GM04503 (cell line): Measurements from ENCODE around the gene CDC42.
"Not testable (repeated sequence)": the region's sequence is repeated elsewhere in the genome, so short reads cannot be mapped to it uniquely, and the experiment has no call there.

Experiments used
- DNase-seq: peaks from one replicate; pipeline ENCODE4 v3.0.0-alpha.2; 2012; ENCODE audit warnings: low read depth

CDC42 gene

GRCh38 chr1:22052115-22053016, at the start of gene CDC42:
CDC42 (plus strand) TSS chr1:22052709; CDS start chr1:22078479, 25,770 bp downstream.
- peak; percentile 69 for DNase-seq

DNA sequence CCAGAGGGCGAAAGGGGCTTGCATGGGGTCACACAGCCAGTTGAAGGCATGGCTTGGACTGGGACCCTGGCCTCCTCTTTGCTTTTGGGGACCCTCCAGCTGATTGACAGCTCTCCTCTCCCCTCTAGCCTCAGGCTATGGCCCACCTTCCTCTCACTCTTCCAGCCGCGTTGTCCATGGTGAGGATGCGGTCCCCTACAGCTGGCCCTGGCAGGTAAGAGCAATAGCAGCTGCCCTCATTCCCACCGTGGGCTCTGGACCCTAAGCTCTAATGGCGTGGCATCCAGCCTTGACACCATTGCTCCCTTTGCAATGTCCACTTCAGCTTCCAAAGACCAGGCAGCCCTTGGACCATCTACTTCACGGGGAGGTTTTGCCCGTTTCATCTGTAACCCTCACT, 49.6 kb upstream of the CDC42 start:
- DNase-seq, result not testable (repeated sequence)

GRCh38 chr1:22003959-22004358, 48.5 kb upstream of the CDC42 start:
- DNase-seq, result not testable (repeated sequence)

GRCh38 chr1:22005261-22006149, 47.0 kb upstream of the CDC42 start:
- DNase-seq, result not testable (repeated sequence)

DNA sequence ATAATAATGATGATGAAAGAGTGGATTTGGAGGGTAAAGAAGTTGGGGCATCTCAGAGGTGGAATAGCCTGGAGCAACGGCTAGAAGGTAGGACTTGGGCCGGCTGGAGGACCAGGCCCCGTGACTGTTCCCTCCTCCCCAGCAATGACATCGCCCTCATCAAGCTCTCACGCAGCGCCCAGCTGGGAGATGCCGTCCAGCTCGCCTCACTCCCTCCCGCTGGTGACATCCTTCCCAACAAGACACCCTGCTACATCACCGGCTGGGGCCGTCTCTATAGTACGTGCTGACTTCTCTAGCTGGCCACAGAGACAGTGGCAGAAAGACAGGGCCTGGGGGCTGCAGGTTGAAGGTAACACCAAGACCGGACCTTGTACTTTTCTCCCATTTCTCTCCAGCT, 45.8 kb upstream of the CDC42 start:
- not testable (repeated sequence) for DNase-seq

DNA sequence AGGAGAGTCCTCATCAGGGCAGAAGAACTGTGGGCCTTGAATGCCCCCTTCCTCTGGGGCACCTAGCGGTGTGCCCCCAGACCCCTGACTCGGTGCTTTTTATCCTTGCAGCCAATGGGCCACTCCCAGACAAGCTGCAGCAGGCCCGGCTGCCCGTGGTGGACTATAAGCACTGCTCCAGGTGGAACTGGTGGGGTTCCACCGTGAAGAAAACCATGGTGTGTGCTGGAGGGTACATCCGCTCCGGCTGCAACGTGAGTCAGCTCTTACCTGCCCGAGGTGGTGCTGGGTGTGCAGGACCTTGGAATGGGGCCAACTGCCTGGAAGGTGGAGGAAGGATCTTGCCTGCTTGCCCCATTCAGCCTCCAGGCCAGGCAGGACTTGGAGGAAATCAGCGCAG, 45.2 kb upstream of the CDC42 start:
- not testable (repeated sequence) for DNase-seq

- not testable (repeated sequence) for DNase-seq
Measured at GRCh38 chr1:22009566-22009965, 42.9 kb upstream of the CDC42 start.

DNA sequence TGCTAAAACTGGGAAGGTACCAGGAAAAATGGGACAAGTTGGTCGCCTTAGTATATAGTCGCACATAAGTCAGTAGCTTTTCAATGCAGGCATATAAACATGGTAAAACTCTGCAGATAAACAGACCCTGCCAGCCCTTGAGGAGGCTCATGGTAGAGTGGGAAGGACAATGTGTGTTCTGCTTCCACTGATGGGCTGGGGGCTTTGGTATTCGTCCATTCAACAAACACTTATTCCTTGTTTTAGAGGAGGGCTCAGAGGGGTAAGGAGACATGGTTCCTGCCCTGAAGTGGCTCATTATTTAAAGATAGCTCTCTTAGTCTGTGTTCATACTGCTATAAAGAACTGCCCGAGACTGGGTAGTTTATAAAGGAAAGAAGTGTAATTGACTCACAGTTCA, 39.8 kb upstream of the CDC42 start:
- DNase-seq, result not testable (repeated sequence)

GRCh38 chr1:22014575-22015206, 37.8 kb upstream of the CDC42 start:
- not testable (repeated sequence) for DNase-seq

GRCh38 chr1:22018583-22019559, 33.6 kb upstream of the CDC42 start:
- DNase-seq, result peak; percentile 75

DNA sequence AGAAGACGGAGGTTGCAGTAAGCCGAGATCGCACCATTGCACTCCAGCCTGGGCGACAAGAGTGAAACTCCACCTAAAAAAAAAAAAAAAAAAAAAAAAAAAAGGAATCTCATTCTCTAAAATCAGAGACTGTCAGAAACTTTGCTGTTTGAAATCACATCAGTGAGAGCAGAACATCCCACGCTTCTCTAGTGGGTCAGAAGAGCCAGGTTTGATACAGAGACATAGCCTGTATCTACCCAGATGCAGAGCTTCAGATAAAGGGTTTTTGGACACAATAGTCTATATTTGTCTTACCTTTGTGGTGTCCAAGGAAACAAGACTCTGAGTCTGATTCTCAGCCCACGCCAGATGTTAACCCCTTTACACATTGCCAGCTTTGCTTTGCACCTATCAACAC, 31.4 kb upstream of the CDC42 start:
- no peak for DNase-seq

- DNase-seq, result peak; percentile 50
Measured at GRCh38 chr1:22024485-22025367, 27.8 kb upstream of the CDC42 start.

- DNase-seq, result peak; percentile 38
Measured at GRCh38 chr1:22025368-22026155, 26.9 kb upstream of the CDC42 start.

GRCh38 chr1:22026924-22027289, 25.6 kb upstream of the CDC42 start:
- DNase-seq, result no peak

- DNase-seq, result no peak
Measured at GRCh38 chr1:22030057-22030456, 22.5 kb upstream of the CDC42 start.

- DNase-seq, result no peak
Measured at GRCh38 chr1:22030473-22030872, 22.0 kb upstream of the CDC42 start.

- no peak for DNase-seq
Measured at GRCh38 chr1:22031214-22031962, 21.1 kb upstream of the CDC42 start.

DNA sequence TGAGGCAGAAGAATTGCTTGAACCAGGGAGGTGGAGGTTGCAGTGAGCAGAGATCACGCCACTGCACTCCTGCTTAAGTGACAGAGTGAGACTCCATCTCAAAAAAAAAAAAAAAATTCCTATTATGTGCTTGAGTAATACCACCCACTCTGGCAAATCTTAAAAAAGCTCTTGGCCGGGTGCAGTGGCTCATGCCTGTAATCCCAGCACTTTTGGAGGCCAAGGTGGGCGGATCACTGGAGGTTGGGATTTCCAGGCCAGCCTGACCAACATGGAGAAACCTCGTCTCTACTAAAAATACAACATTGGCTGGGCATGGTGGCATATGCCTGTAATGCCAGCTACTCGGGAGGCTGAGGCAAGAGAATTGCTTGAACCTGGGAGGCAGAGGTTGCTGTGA, 17.7 kb upstream of the CDC42 start:
- not testable (repeated sequence) for DNase-seq
